GM21619 (cell line): ENCODE data around the gene DDX3X.
"Not testable (repeated sequence)": the region's sequence is repeated elsewhere in the genome, so short reads cannot be mapped to it uniquely, and the experiment has no call there.

ENCODE experiments used
- ATAC-seq: cut with Tn5 transposase; IDR thresholded peaks from one replicate; pipeline ENCODE4 v1.9.1; 2021; ENCODE audit not compliant: unreplicated experiment

DDX3X gene

GRCh38 chrX:41369152-41369551 is 35.2 kb downstream of the DDX3X start:
- no peak for ATAC-seq

GRCh38 chrX:41371575-41371974 is 37.6 kb downstream of the DDX3X start:
- not testable (repeated sequence) for ATAC-seq

DNA sequence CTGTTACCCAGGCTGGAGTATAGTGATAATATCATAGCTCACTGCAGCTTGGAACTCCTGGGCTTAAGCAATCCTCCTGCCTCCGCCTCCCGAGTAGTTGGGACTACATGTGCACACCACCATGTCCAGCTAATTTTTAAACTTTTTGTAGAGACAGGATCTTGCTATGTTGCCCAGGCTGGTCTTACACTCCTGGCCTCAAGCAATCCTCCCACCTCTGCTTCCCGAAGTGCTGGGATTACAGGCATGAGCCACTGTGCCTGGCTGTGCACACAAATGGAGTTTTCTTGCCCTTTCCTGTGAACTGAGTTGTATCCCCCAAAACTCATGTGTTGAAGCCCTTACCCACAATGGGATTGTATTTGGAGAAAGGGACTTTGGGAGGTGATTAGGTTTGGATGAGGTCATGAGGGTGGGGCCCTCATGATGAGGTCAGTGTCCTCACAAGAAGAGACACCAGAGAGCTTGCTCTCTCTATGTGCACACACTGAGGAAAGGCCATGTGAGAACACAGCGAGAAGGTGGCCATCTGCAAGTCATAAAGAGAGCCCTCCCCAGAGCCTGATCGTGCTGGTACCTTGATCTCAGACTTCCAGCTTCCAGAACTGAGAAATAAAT is 40.1 kb downstream of the DDX3X start:
- ATAC-seq = no peak

GRCh38 chrX:41377624-41378023 is 43.7 kb downstream of the DDX3X start:
- ATAC-seq = no peak

GRCh38 chrX:41381685-41382084 is 47.7 kb downstream of the DDX3X start:
- no peak for ATAC-seq

- no peak for ATAC-seq
Measured at GRCh38 chrX:41382714-41383645, 49.0 kb downstream of the DDX3X start.

GRCh38 chrX:41384051-41384705 is 50.2 kb downstream of the DDX3X start:
- no peak for ATAC-seq

DNA sequence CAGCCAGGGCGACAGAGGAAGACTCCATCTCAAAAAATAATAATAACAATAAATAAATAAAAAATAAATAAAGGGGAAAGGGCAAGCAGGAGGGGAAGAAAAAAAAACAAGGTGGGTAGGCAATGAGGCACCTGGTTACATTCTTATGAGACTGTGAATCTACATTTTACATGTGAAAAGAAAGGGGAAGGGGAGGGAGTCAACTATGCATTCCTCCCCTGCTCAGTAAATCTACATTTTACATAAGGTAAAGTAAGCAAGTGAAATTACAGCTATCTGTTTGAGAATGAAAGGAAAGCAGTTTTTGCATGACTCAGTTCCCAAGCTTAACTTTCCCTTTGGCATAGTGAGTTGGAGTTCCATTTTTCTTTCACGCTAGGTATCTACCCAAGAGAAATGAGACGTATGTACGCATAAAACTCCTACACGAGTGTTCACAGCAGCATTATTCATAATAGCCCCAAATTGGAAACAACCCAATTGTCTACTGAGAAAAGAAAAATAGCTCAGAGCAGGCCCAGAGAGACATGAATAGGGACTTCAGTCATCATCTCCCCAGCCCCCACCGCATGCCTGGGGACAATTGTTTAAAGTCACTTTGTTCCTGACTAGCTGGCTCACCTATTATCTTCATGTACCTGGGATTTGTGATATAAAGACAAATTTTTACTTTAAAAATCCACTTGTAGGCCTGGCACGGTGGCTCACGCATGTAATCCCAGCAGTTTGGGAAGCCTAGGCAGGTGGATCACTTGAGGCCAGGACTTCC is 52.4 kb downstream of the DDX3X start:
- ATAC-seq = no peak

DNA sequence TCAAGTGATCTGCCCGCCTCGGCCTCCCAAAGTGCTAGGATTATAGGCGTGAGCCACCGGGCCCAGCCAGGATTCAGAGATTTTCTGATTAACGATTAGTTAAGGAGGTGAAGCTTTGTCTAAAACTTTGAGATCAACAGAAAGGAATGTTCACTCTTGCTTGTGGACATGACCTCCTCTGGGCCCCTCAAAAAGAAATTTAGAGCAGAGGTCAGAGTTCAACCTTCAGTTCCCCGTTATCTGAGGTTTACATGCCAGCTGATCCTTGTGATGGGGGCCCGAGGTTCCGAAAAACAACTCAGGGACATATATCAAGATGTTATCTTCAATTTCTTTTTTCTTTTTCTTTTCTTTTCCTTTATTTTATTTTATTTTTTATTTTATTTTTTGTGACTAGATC is 54.6 kb downstream of the DDX3X start:
- ATAC-seq = no peak

DNA sequence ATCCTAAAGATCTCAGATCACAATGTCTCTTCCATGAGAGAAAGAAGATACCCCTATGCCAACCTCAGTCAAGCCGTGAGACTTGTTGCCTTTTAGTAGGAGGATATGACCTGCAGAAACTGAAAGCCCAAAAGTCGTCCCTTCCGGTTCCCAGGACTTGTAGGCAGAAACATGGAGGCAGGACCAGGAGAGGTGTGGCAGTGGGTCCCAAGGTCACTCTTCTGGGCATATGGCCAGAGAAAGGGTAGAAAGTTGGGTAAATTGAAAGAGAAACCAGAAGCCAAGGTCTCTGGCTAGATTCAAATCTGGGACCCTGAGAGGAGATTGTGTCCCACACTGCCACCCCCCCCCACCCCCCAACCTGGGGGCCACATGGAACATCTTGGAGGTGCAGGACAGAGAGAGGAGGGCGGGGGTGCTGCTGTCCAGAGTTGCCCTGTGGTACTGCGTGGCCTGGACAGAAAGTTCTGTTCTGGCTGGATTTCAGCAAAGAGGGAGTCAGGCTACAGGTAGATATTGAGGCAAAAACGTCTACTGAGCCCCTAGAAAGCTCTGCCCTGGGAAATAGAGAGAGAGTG is 55.4 kb downstream of the DDX3X start:
- no peak for ATAC-seq

GRCh38 chrX:41390576-41390975 is 56.6 kb downstream of the DDX3X start:
- not testable (repeated sequence) for ATAC-seq

DNA sequence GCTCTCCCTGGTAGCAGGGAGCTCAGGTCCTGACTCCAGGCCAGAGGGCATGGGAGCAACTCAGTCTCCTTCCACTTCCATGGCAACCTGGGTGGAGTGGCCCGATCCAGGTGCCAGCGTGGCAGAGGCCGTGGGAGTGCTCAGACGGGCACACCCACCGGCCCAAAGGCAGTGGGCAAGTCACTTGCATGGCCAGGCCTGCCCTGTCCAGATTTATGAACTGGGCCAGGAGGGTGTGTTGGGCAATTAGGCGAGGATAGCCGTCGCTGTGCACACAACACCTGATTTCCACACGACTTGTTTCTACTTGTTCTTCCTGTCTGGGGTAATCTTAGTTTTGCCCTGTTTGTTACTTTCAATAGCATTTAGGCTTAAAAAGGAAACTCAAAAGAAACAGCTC is 57.6 kb downstream of the DDX3X start:
- ATAC-seq = no peak

DNA sequence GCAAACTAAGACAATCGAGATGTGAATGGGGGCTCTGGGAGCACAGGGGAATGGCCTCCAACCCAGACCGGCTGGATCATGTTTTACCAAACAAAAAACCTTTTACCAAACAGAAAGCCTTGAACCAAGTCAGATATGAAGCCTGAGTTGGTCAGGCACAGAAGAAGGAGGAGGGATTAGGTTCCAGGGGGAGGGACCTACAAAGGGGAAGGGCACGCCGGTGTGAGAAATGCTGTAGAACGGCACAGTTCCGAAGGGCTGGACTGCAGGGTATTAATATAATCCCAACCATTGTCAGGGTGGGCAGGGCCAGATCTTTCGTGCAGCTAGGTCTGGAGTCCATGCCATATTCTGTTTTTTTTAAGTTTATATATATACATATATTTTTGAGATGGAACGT is 60.3 kb downstream of the DDX3X start:
- no peak for ATAC-seq

- no peak for ATAC-seq
Measured at GRCh38 chrX:41397219-41397618, 63.3 kb downstream of the DDX3X start.

- no peak for ATAC-seq
Measured at GRCh38 chrX:41397768-41398167, 63.8 kb downstream of the DDX3X start.

DNA sequence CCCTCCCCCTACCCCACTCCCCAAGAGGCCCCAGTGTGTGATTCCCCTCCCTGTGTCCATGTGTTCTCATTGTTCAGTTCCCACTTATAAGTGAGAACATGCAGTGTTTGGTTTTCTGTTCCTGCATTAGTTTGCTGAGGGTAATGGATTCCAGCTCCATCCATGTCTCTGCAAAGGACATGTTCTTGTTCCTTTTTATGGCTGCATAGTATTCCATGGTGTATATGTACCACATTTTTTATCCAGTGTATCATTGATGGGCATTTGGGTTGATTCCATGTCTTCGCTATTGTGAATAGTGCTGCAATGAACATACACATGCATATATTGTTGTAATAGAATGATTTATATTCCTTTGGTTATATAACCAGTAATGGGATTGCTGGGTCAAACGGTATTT is 68.6 kb downstream of the DDX3X start:
- ATAC-seq = not testable (repeated sequence)

DNA sequence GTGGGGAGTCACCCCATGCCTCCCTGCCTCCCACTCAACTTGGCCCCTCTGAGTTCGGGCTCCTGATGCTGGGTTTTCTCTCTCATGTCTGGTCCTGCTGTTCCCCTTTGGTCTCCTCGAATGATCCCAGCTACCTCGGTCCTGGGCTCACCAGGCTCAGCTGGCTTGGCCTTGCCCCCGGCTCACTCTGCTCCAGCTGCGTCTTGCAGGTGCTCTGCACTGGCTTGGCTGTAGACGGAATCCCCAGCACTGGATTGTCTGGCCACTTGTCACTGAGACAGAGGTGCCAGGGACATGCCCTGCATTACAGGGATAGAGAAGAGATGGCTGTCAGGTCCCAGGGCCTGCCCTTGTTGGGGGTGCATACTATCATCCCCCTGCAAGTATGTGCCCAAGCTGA is 71.6 kb downstream of the DDX3X start:
- no peak for ATAC-seq

- ATAC-seq = no peak
Measured at GRCh38 chrX:41406201-41406600, 72.2 kb downstream of the DDX3X start.

DNA sequence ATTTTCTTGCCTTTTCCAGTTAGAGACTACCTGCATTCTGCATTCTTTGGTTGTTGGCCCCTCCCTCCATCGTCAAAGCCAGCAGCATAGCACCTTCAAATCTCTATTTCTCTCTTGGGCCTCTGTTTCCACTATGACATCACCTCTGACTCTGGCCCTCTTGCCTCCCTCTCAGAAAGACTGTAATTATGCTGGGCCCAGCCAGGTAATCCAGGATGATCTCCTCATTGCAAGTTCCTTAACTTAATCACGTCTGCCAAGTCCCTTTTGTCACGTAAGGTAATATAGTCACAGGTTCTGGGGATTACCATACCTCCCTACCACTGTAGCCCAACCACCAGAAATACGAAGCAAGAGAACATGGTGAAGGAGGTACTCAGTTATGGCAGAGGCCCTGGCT is 73.9 kb downstream of the DDX3X start:
- no peak for ATAC-seq

DNA sequence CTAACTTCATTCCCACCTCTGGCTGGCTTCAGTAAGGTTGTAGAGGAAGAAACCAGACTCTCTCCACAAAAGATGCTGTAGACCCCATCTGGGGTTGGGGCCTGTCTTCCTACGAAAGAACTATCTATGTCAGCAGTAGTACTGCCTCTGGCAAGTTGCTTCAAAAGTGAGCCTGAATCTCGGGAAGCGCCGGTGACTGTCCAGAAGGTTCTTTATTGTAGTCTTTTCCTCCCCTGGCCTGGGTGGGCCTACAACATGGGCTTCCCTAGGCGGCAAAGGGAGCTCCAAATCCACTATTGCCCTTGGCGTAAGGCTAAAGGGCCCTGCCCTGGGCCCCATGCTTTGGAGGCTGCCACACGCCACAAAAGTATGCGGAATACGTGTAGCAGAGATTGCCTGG is 74.6 kb downstream of the DDX3X start:
- ATAC-seq = no peak

GRCh38 chrX:41409006-41409405 is 75.0 kb downstream of the DDX3X start:
- ATAC-seq = no peak
